A673 (cell line): ENCODE data around the gene ANK2.

Experiments used
- EZH2 ChIP-seq: fragments of 200-600 bp; sonication (generic); IDR thresholded peaks from 2 replicates; pipeline ENCODE4 v1.6.1; 2017; ENCODE audit warnings: borderline replicate concordance, low read depth, mild to moderate bottlenecking, mixed read lengths, antibody characterized with exemption, low read length; ENCODE audit not compliant: poor library complexity, severe bottlenecking
- TF ChIP-seq, protein P1 (sequence below): fragments of 300-800, 200-600 bp; sonication (generic); conservative IDR thresholded peaks from 2 replicates; pipeline ENCODE4 v1.5.1; 2017; ENCODE audit warnings: low read depth, mild to moderate bottlenecking, antibody characterized with exemption, low read length, moderate library complexity, mixed read lengths

DNA sequence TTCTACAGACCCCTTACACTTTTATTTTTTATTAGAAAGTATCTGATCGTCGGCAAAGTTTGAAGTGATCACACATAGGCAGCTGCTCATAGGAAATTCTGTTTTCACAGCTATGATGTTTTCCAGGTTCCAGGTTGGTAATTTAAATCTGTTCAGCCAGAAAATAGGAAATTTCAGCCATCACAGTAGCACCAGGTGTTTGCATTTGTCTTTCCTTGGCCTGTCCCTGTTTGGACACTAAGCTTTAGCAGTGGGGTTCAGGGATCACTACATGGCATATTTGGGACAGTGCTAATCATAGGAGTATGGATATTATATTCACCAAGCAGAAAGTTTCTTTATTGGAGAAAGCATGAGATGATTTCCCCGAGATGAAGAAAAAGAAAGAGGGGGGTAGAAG is 92.9 kb downstream of the ANK2 start:
- TF ChIP-seq, protein P1, sequence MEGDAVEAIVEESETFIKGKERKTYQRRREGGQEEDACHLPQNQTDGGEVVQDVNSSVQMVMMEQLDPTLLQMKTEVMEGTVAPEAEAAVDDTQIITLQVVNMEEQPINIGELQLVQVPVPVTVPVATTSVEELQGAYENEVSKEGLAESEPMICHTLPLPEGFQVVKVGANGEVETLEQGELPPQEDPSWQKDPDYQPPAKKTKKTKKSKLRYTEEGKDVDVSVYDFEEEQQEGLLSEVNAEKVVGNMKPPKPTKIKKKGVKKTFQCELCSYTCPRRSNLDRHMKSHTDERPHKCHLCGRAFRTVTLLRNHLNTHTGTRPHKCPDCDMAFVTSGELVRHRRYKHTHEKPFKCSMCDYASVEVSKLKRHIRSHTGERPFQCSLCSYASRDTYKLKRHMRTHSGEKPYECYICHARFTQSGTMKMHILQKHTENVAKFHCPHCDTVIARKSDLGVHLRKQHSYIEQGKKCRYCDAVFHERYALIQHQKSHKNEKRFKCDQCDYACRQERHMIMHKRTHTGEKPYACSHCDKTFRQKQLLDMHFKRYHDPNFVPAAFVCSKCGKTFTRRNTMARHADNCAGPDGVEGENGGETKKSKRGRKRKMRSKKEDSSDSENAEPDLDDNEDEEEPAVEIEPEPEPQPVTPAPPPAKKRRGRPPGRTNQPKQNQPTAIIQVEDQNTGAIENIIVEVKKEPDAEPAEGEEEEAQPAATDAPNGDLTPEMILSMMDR: no peak
- no peak for TF ChIP-seq EZH2
